ENCODE data around the gene LAMC1. TPM values are rescaled to one million over a fixed set of nuclear protein-coding genes. Genes with fewer than 3 reads are reported as not detected.

LAMC1 gene
- total and polyA plus RNA-seq, 2 donors (not counting 1 experiment from before 2014, with no cell fraction given), result 11.5 to 34.0 TPM

- Histone ChIP-seq H3K79me2 (ENCODE audit: control insufficient read depth, insufficient read depth, low read length) (no peaks in the 10 kb centered on the region), H3K36me3 (replicated peaks in 1 of 2; ENCODE audit: control extremely low read depth in 1 of 2, control insufficient read depth in 1 of 2, extremely low read depth in 1 of 2, insufficient read depth in 2 of 2, low read length in 1 of 2) (no peaks in the 10 kb centered on the region), H3K4me2 (replicated peaks; ENCODE audit: low read depth, low read length, poor library complexity, severe bottlenecking) (no peak overlapping the region), H3K4me1 (ENCODE audit: control insufficient read depth in 2 of 2, insufficient read depth in 2 of 2, low read length in 2 of 2) (no peaks in the 10 kb centered on the region), H4K20me1 (ENCODE audit: control insufficient read depth, insufficient read depth, low read length, poor library complexity, severe bottlenecking) (no peaks in the 10 kb centered on the region), H3K9me3 (ENCODE audit: control extremely low read depth in 1 of 3, control insufficient read depth in 2 of 3, insufficient read depth in 1 of 3, low read length in 2 of 3) (no peaks in the 10 kb centered on the region), H3K4me3 (ENCODE audit: control extremely low read depth in 1 of 5, extremely low read depth in 1 of 5, insufficient read depth in 1 of 5, low read depth in 2 of 5, low read length in 4 of 5) (no peak overlapping the region), H3K9ac (ENCODE audit: low read length) (no peak overlapping the region), H3K27ac (ENCODE audit: low read length in 2 of 2) (no peak overlapping the region), H2AFZ (ENCODE audit: insufficient read depth, low read depth, low read length, poor library complexity, severe bottlenecking) (no peak overlapping the region), H3K27me3 (replicated peaks in 1 of 4; ENCODE audit: control extremely low read depth in 1 of 4, control insufficient read depth in 3 of 4, insufficient read depth in 4 of 4, low read length in 3 of 4) (peaks cover 0 to 3% (median 0%) of the 10 kb centered on the region in 4 experiments)
- intact Hi-C loops (cut with micrococcal nuclease), result no loop called here
- Mint-ChIP-seq H3K4me1 (no peaks in the 10 kb centered on the region), H3K9me3 (ENCODE audit: insufficient read depth) (no peaks in the 10 kb centered on the region), H3K4me3 (no peak overlapping the region), H3K27ac (no peak overlapping the region), H3K27me3 (peaks cover 12% of the 10 kb centered on the region)
- ChIA-PET POLR2A (interaction anchor here (0.5 kb wide), 1 partner anchor 232 kb away, joined by 9 read pairs; no protein-coding TSS in a partner anchor), CTCF (no interaction called here)
- DNase-seq (no peak), ATAC-seq (ENCODE audit: low read depth) (no peak)
- TF ChIP-seq EZH2 (IDR thresholded peaks at IDR 0.05; ENCODE audit: borderline replicate concordance, insufficient read depth, low read depth, low read length, poor library complexity, severe bottlenecking) (no peak), CTCF (IDR thresholded peaks at IDR 0.05) (no peak)
- no CpG with 5 or more reads among the region's 1 CpG for WGBS (ENCODE audit: insufficient coverage)
Observed at GRCh38 chr1:182996816-182997215, 26.4 kb upstream of the LAMC1 start.

DNA sequence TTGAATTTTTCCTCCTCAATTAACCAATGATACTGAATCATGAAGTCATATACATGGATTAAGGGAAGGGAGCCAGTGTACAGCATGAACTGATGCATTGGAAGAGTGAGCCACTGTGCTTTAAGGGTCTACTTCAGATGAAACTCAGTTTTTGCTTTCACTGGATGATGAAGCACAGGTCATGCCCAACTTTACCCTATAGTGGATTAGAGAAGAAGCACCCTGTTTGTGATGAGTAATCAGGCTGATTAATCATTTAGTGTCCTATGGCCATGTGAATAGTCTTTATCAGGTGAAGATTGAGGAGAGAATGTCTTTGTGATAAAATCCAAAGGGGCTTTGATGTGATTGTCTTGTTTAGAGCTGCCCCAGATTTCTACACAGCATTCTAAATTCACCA lies 24.7 kb upstream of the LAMC1 start:
- DNase-seq, result no peak
- no peaks in the 10 kb centered on the region for H3K9me3 Mint-ChIP-seq (ENCODE audit: insufficient read depth)
- Histone ChIP-seq H3K36me3 (replicated peaks in 1 of 2; ENCODE audit: control extremely low read depth in 1 of 2, control insufficient read depth in 1 of 2, extremely low read depth in 1 of 2, insufficient read depth in 2 of 2, low read length in 1 of 2) (no peaks in the 10 kb centered on the region), H4K20me1 (ENCODE audit: control insufficient read depth, insufficient read depth, low read length, poor library complexity, severe bottlenecking) (no peaks in the 10 kb centered on the region), H3K9me3 (ENCODE audit: control extremely low read depth in 1 of 3, control insufficient read depth in 2 of 3, insufficient read depth in 1 of 3, low read length in 2 of 3) (no peaks in the 10 kb centered on the region), H3K27ac (ENCODE audit: low read length in 2 of 2) (no peak overlapping the region), H3K4me3 (ENCODE audit: control extremely low read depth in 1 of 5, extremely low read depth in 1 of 5, insufficient read depth in 1 of 5, low read depth in 2 of 5, low read length in 4 of 5) (no peak overlapping the region), H2AFZ (ENCODE audit: insufficient read depth, low read depth, low read length, poor library complexity, severe bottlenecking) (no peak overlapping the region), H3K4me2 (replicated peaks; ENCODE audit: low read depth, low read length, poor library complexity, severe bottlenecking) (no peak overlapping the region), H3K27me3 (replicated peaks in 1 of 4; ENCODE audit: control extremely low read depth in 1 of 4, control insufficient read depth in 3 of 4, insufficient read depth in 4 of 4, low read length in 3 of 4) (peaks cover 0 to 3% (median 1%) of the 10 kb centered on the region in 4 experiments), H3K79me2 (ENCODE audit: control insufficient read depth, insufficient read depth, low read length) (no peaks in the 10 kb centered on the region), H3K9ac (ENCODE audit: low read length) (no peak overlapping the region), H3K4me1 (ENCODE audit: control insufficient read depth in 2 of 2, insufficient read depth in 2 of 2, low read length in 2 of 2) (no peaks in the 10 kb centered on the region)
- H3K27ac Mint-ChIP-seq, result no peak overlapping the region
- ChIA-PET POLR2A (no interaction called here), CTCF (no interaction called here)
- H3K4me3 Mint-ChIP-seq, result no peak overlapping the region
- TF ChIP-seq EZH2 (IDR thresholded peaks at IDR 0.05; ENCODE audit: borderline replicate concordance, insufficient read depth, low read depth, low read length, poor library complexity, severe bottlenecking) (no peak), CTCF (IDR thresholded peaks at IDR 0.05) (no peak)
- no peaks in the 10 kb centered on the region for H3K4me1 Mint-ChIP-seq
- peaks cover 9% of the 10 kb centered on the region for H3K27me3 Mint-ChIP-seq
- intact Hi-C loops (cut with micrococcal nuclease), result no loop called here
- ATAC-seq (ENCODE audit: low read depth), result no peak

Data from B cell (primary cell).